Keratinocyte (primary cell): Measurements from ENCODE around the gene RPS23.

Experiments used
- EZH2 ChIP-seq: IDR thresholded peaks from one replicate; pipeline ENCODE4 v1.6.1; 2012; ENCODE audit warnings: inconsistent platforms, mild to moderate bottlenecking, low read length, moderate library complexity
- TF ChIP-seq, protein P1 (sequence below), 3 experiments: IDR thresholded peaks in 1 of 3; conservative IDR thresholded peaks in 1 of 3; optimal IDR thresholded peaks in 1 of 3; 2 replicates in 2 of 3; 3 replicates in 1 of 3; pipeline versions ENCODE3 to v1.5.1; 2011; ENCODE audit warnings: low read length in 3 of 3, mild to moderate bottlenecking in 3 of 3, moderate library complexity in 2 of 3, control low read depth in 1 of 3, inconsistent platforms in 1 of 3; ENCODE audit not compliant: insufficient read depth in 2 of 3; ENCODE audit errors: extremely low read depth in 1 of 3

DNA sequence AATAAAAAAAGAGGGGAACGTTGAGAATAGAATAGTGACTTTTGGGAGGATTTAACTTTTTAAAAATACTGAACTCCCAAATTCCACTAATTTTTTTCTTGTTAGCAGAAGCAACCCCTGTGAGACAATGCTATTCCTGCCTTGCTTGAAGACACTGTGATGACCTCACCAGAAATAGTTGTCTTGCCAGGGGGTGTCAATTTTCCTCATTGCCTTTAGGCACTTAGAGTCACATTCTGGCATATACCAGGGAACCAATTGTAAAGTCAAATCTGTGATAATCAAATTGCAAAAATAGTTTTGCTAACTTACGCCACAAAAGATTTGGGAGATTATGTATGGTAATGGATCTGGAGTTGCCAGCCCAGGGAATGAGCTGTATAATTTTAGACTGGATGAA is 42.8 kb upstream of the RPS23 start:
- TF ChIP-seq, protein P1, sequence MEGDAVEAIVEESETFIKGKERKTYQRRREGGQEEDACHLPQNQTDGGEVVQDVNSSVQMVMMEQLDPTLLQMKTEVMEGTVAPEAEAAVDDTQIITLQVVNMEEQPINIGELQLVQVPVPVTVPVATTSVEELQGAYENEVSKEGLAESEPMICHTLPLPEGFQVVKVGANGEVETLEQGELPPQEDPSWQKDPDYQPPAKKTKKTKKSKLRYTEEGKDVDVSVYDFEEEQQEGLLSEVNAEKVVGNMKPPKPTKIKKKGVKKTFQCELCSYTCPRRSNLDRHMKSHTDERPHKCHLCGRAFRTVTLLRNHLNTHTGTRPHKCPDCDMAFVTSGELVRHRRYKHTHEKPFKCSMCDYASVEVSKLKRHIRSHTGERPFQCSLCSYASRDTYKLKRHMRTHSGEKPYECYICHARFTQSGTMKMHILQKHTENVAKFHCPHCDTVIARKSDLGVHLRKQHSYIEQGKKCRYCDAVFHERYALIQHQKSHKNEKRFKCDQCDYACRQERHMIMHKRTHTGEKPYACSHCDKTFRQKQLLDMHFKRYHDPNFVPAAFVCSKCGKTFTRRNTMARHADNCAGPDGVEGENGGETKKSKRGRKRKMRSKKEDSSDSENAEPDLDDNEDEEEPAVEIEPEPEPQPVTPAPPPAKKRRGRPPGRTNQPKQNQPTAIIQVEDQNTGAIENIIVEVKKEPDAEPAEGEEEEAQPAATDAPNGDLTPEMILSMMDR (optimal IDR thresholded peaks at IDR 0.05 in 1 of 3, IDR thresholded peaks at IDR 0.05 in 1 of 3, conservative IDR thresholded peaks at IDR 0.05 in 1 of 3; ENCODE audit: extremely low read depth in 1 of 3, insufficient read depth in 2 of 3, low read length in 3 of 3): no peak
- no peak for TF ChIP-seq EZH2
